Stimulated activated memory B cell treated with anti-CD40 and anti-IgM and Interleukin-4, amounts not matched to agents 10 μg/mL and 1 μg/mL and 100 μg/mL, for 72 hours (primary cell): ENCODE results near the gene AP2M1.

ENCODE experiments used
- ATAC-seq: fragments of 150-1000 bp; cut with Tn5 transposase; 2 replicates; pipeline ENCODE4 v1.10.0; 2021
- H3K27ac Mint-ChIP-seq: one replicate; pipeline ENCODE4 v1.8.0; 2022; ENCODE audit warnings: mild to moderate bottlenecking, mixed read lengths
- H3K27me3 Mint-ChIP-seq: one replicate; pipeline ENCODE4 v1.8.0; 2022; ENCODE audit warnings: mixed read lengths
- H3K36me3 Mint-ChIP-seq: one replicate; pipeline ENCODE4 v1.8.0; 2022; ENCODE audit warnings: mixed read lengths
- H3K4me1 Mint-ChIP-seq: one replicate; pipeline ENCODE4 v1.8.0; 2022; ENCODE audit warnings: mixed read lengths
- H3K4me3 Mint-ChIP-seq: one replicate; pipeline ENCODE4 v1.8.0; 2022; ENCODE audit warnings: mild to moderate bottlenecking, moderate library complexity, mixed read lengths
- H3K9me3 Mint-ChIP-seq: one replicate; pipeline ENCODE4 v1.8.0; 2022; ENCODE audit warnings: mixed read lengths

The AP2M1 gene

GRCh38 chr3:184168363-184169120 is 6.1 kb upstream of the AP2M1 start:
- H3K9me3 Mint-ChIP-seq = no peaks in the 10 kb centered on the region

GRCh38 chr3:184169896-184170875 is 4.5 kb upstream of the AP2M1 start:
- Mint-ChIP-seq H3K4me1 (peaks cover 14% of the 10 kb centered on the region), H3K4me3 (no peak overlapping the region), H3K27ac (no peak overlapping the region), H3K36me3 (peaks cover 56% of the 10 kb centered on the region), H3K27me3 (no peaks in the 10 kb centered on the region), H3K9me3 (no peaks in the 10 kb centered on the region)
- no peak for ATAC-seq

More at GRCh38 chr3:184168363-184169120, 6.1 kb upstream of the AP2M1 start:
- H3K27me3 Mint-ChIP-seq = no peaks in the 10 kb centered on the region
- peaks cover 12% of the 10 kb centered on the region for H3K4me1 Mint-ChIP-seq
- ATAC-seq = no peak
- peaks cover 71% of the 10 kb centered on the region for H3K36me3 Mint-ChIP-seq
- H3K4me3 Mint-ChIP-seq = no peak overlapping the region
- H3K27ac Mint-ChIP-seq = no peak overlapping the region

- Mint-ChIP-seq H3K27ac (peak overlapping the region; percentile 45), H3K9me3 (no peaks in the 10 kb centered on the region)
Measured at GRCh38 chr3:184171562-184171961, 3.1 kb upstream of the AP2M1 start.

GRCh38 chr3:184172681-184173373 is 1.8 kb upstream of the AP2M1 start:
- H3K4me3 Mint-ChIP-seq = no peak overlapping the region
- H3K4me1 Mint-ChIP-seq = peaks cover 40% of the 10 kb centered on the region
- no peak overlapping the region for H3K27ac Mint-ChIP-seq
- H3K9me3 Mint-ChIP-seq = no peaks in the 10 kb centered on the region
- H3K27me3 Mint-ChIP-seq = no peaks in the 10 kb centered on the region
- H3K36me3 Mint-ChIP-seq = peaks cover 36% of the 10 kb centered on the region
- no peak for ATAC-seq

More at GRCh38 chr3:184171562-184171961, 3.1 kb upstream of the AP2M1 start:
- ATAC-seq = no peak
- peaks cover 48% of the 10 kb centered on the region for H3K36me3 Mint-ChIP-seq
- H3K27me3 Mint-ChIP-seq = no peaks in the 10 kb centered on the region
- H3K4me1 Mint-ChIP-seq = peaks cover 27% of the 10 kb centered on the region
- no peak overlapping the region for H3K4me3 Mint-ChIP-seq

- peaks cover 38% of the 10 kb centered on the region for H3K36me3 Mint-ChIP-seq
- no peak overlapping the region for H3K4me3 Mint-ChIP-seq
- ATAC-seq = no peak
- peaks cover 45% of the 10 kb centered on the region for H3K4me1 Mint-ChIP-seq
- H3K9me3 Mint-ChIP-seq = no peaks in the 10 kb centered on the region
- H3K27ac Mint-ChIP-seq = no peak overlapping the region
- H3K27me3 Mint-ChIP-seq = no peaks in the 10 kb centered on the region
Measured at GRCh38 chr3:184173374-184173722, 1.3 kb upstream of the AP2M1 start.

- no peaks in the 10 kb centered on the region for H3K9me3 Mint-ChIP-seq
- H3K27me3 Mint-ChIP-seq = no peaks in the 10 kb centered on the region
- H3K36me3 Mint-ChIP-seq = peaks cover 40% of the 10 kb centered on the region
- peak overlapping the region; percentile 96 for H3K4me3 Mint-ChIP-seq
- ATAC-seq = no peak
- peak overlapping the region; percentile 92 for H3K27ac Mint-ChIP-seq
- H3K4me1 Mint-ChIP-seq = peaks cover 46% of the 10 kb centered on the region
Measured at GRCh38 chr3:184174284-184174645, 390 bp upstream of the AP2M1 start.

- no peak for ATAC-seq
- Mint-ChIP-seq H3K27me3 (no peaks in the 10 kb centered on the region), H3K36me3 (peaks cover 48% of the 10 kb centered on the region), H3K4me3 (peak overlapping the region; percentile 96), H3K27ac (peak overlapping the region; percentile 92), H3K4me1 (peaks cover 46% of the 10 kb centered on the region), H3K9me3 (no peaks in the 10 kb centered on the region)
Measured at GRCh38 chr3:184175506-184175905, 851 bp downstream of the AP2M1 start.

- H3K36me3 Mint-ChIP-seq = peaks cover 49% of the 10 kb centered on the region
- H3K9me3 Mint-ChIP-seq = no peaks in the 10 kb centered on the region
- H3K4me3 Mint-ChIP-seq = peak overlapping the region; percentile 96
- H3K27ac Mint-ChIP-seq = peak overlapping the region; percentile 92
- no peaks in the 10 kb centered on the region for H3K27me3 Mint-ChIP-seq
- ATAC-seq = no peak
- H3K4me1 Mint-ChIP-seq = peaks cover 44% of the 10 kb centered on the region
Measured at GRCh38 chr3:184175981-184176376, 1.3 kb downstream of the AP2M1 start.

GRCh38 chr3:184176377-184177330 is 2.0 kb downstream of the AP2M1 start:
- H3K27me3 Mint-ChIP-seq = no peaks in the 10 kb centered on the region
- peaks cover 49% of the 10 kb centered on the region for H3K36me3 Mint-ChIP-seq
- no peaks in the 10 kb centered on the region for H3K9me3 Mint-ChIP-seq
- H3K4me1 Mint-ChIP-seq = peaks cover 38% of the 10 kb centered on the region
- no peak for ATAC-seq
- H3K4me3 Mint-ChIP-seq = peak overlapping the region; percentile 96
- peak overlapping the region; percentile 48 for H3K27ac Mint-ChIP-seq

- peaks cover 34% of the 10 kb centered on the region for H3K4me1 Mint-ChIP-seq
- peaks cover 50% of the 10 kb centered on the region for H3K36me3 Mint-ChIP-seq
- no peaks in the 10 kb centered on the region for H3K27me3 Mint-ChIP-seq
- H3K4me3 Mint-ChIP-seq = peak overlapping the region; percentile 11
- no peak for ATAC-seq
- no peaks in the 10 kb centered on the region for H3K9me3 Mint-ChIP-seq
- peak overlapping the region; percentile 48 for H3K27ac Mint-ChIP-seq
Measured at GRCh38 chr3:184177331-184177731, 2.7 kb downstream of the AP2M1 start.

- H3K9me3 Mint-ChIP-seq = no peaks in the 10 kb centered on the region
- no peak for ATAC-seq
- no peak overlapping the region for H3K4me3 Mint-ChIP-seq
- peaks cover 34% of the 10 kb centered on the region for H3K4me1 Mint-ChIP-seq
- H3K36me3 Mint-ChIP-seq = peaks cover 53% of the 10 kb centered on the region
- peak overlapping the region; percentile 69 for H3K27ac Mint-ChIP-seq
- no peaks in the 10 kb centered on the region for H3K27me3 Mint-ChIP-seq
Measured at GRCh38 chr3:184177767-184178306, 3.2 kb downstream of the AP2M1 start.

GRCh38 chr3:184178521-184179138 is 4.0 kb downstream of the AP2M1 start:
- Mint-ChIP-seq H3K27ac (peak overlapping the region; percentile 69), H3K27me3 (no peaks in the 10 kb centered on the region), H3K4me3 (no peak overlapping the region), H3K4me1 (peaks cover 34% of the 10 kb centered on the region), H3K9me3 (no peaks in the 10 kb centered on the region), H3K36me3 (peaks cover 57% of the 10 kb centered on the region)
- ATAC-seq = no peak

GRCh38 chr3:184180165-184180564 is 5.5 kb downstream of the AP2M1 start:
- ATAC-seq = no peak
- Mint-ChIP-seq H3K9me3 (no peaks in the 10 kb centered on the region), H3K4me1 (peaks cover 36% of the 10 kb centered on the region), H3K36me3 (peaks cover 69% of the 10 kb centered on the region), H3K27me3 (no peaks in the 10 kb centered on the region), H3K4me3 (no peak overlapping the region), H3K27ac (no peak overlapping the region)

GRCh38 chr3:184181596-184181995 is 6.9 kb downstream of the AP2M1 start:
- no peaks in the 10 kb centered on the region for H3K27me3 Mint-ChIP-seq
- H3K36me3 Mint-ChIP-seq = peaks cover 69% of the 10 kb centered on the region
- no peak overlapping the region for H3K4me3 Mint-ChIP-seq
- H3K27ac Mint-ChIP-seq = no peak overlapping the region
- H3K9me3 Mint-ChIP-seq = no peaks in the 10 kb centered on the region
- ATAC-seq = no peak
- peaks cover 32% of the 10 kb centered on the region for H3K4me1 Mint-ChIP-seq
